Measurements from ENCODE around the gene HPX.

- no peak for TF ChIP-seq CTCF (IDR thresholded peaks at IDR 0.05)
- TF ChIP-seq REST (IDR thresholded peaks at IDR 0.05; ENCODE audit: insufficient read depth in 1 of 2, low read depth in 2 of 2, low read length in 1 of 2) = no peak
- no peak for TF ChIP-seq POLR2AphosphoS5 (IDR thresholded peaks at IDR 0.05; ENCODE audit: low read depth, low read length)
- no peak for TF ChIP-seq TCF7L2 (IDR thresholded peaks at IDR 0.05; ENCODE audit: low read depth, low read length)
Measured at GRCh38 chr11:6489306-6489705, 48.5 kb upstream of the HPX start.

Measured in Panc1 (cell line).